Psoas muscle (tissue), 8 donors: ENCODE measurements around the gene SCLT1. TPM values are rescaled to one million over a fixed set of nuclear protein-coding genes. Genes with fewer than 3 reads are reported as not detected.
"Not testable (repeated sequence)": the region's sequence is repeated elsewhere in the genome, so short reads cannot be mapped to it uniquely, and the experiment has no call there.

Experiments
- ATAC-seq, 4 donors: fragments of 200-7000 bp; cut with Tn5 transposase; one replicate each; pipeline ENCODE4 v1.9.1; 2020; ENCODE audit warnings: moderate library complexity in 3 of 4, mild to moderate bottlenecking in 2 of 4
- DNase-seq, 2 donors: peaks; one replicate each; pipeline ENCODE4 v3.0.0-alpha.2; 2020
- H3K27ac ChIP-seq: fragments of 200-600 bp; one replicate; pipeline ENCODE4 v1.8.0; 2022
- H3K27me3 ChIP-seq, 3 donors: fragments of 200-600 bp in 1 of 3; one replicate each; pipeline versions ENCODE4 v1.6.1 to v1.8.0; 2013 to 2022; ENCODE audit warnings: low read length in 2 of 3, mild to moderate bottlenecking in 2 of 3, moderate library complexity in 1 of 3; ENCODE audit not compliant: insufficient read depth in 3 of 3
- H3K36me3 ChIP-seq, 2 donors: fragments of 200-600 bp in 1 of 2; one replicate each; pipeline versions ENCODE4 v1.6.1 to v1.8.0; 2013 to 2022; ENCODE audit warnings: low read depth in 1 of 2, mild to moderate bottlenecking in 1 of 2, moderate library complexity in 1 of 2; ENCODE audit not compliant: insufficient read depth in 1 of 2
- H3K4me1 ChIP-seq: fragments of 200-600 bp; one replicate; pipeline ENCODE4 v1.8.0; 2022
- H3K4me3 ChIP-seq: fragments of 200-600 bp; one replicate; pipeline ENCODE4 v1.8.0; 2022; ENCODE audit warnings: mild to moderate bottlenecking
- H3K9me3 ChIP-seq: fragments of 200-600 bp; one replicate; pipeline ENCODE4 v1.8.0; 2022
- WGBS, 3 donors: extraction: QIAGEN DNeasy Blood & Tissue Kit; methylation state at CpG; one replicate each; pipeline versions ENCODE4 v1.1.6 to v1.1.7; 2013; 5-methylcytosine and 5-hydroxymethylcytosine counted together
- intact Hi-C, 2 donors: fragments of 100-400 bp; cut with DNase I; formaldehyde crosslinking; loops; one replicate each; pipeline versions ENCODE4 v1.11.0 to v1.14.2; 2022
- polyA plus RNA-seq, 3 donors: library from polyadenylated mRNA; stranded (reverse); fragments of 200-250 nt; gene quantifications; one replicate each; pipeline ENCODE4 v1.2.3, GENCODE V29; 2013
- total RNA-seq, 4 donors: library from RNA; stranded (reverse); fragmentation: NEBNext Ultra II Directional in 2 of 4; extraction: Animal tissue kit (Norgen Biotek cat#: 25700) in 2 of 4; gene quantifications; one replicate each; pipeline versions ENCODE4 v1.2.1 to v1.2.4, GENCODE V29; 2021 to 2023
- TF ChIP-seq, protein P1 (sequence below): fragments of 200-600 bp; IDR thresholded peaks from one replicate; pipeline ENCODE4 v1.8.0; 2022; ENCODE audit warnings: antibody characterized with exemption
- donor health status: healthy with polysubstance abuse.
- donor health status: DM: no; HTN: no; CAD: no; lungs with moderate emphysema.
- donor health status: Bipolar disorder and iron deficiency.
- donor health status: healthy.
- donor health status: DM: yes; HTN: yes; CAD: no.
- donor health status: DM: no; HTN: no; CAD: no.
- donor health status: DM: no; HTN: no; CAD: no.
- donor health status: DM: yes; HTN: yes; CAD: no.

SCLT1 gene
- total and polyA plus RNA-seq, 7 donors: 1.1 to 5.3 (median 3.1) TPM

DNA sequence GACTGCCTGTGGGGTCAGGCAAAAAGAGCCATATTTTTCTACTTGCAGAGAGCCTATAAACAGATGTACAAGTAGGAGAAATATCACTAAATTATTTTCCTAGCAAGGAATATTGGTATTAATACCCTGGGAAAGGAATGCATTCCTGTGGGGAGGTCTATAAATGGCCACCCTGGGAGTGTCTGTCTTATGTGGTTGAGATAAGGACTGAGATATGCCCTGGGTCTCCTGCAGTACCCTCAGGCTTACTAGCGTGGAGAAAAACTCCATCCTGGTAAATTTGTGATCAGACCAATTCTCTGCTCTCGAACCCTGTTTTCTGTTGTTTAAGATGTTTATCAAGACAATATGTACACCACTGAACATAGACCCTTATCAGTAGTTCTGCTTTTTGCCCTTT lies 38.0 kb upstream of the SCLT1 start:
- Histone ChIP-seq H3K4me3 (no peak overlapping the region), H3K27ac (no peak overlapping the region), H3K9me3 (no peaks in the 10 kb centered on the region), H3K36me3 (no peaks in the 10 kb centered on the region), H3K27me3 (no peaks in the 10 kb centered on the region), H3K4me1 (no peaks in the 10 kb centered on the region)
- intact Hi-C loops: no loop called here
- 87 to 97% (median 89%) methylated on average over 2 of the region's 2 CpGs for WGBS, 3 donors
- no peak for DNase-seq
- no peak for ATAC-seq
- TF ChIP-seq, protein P1, sequence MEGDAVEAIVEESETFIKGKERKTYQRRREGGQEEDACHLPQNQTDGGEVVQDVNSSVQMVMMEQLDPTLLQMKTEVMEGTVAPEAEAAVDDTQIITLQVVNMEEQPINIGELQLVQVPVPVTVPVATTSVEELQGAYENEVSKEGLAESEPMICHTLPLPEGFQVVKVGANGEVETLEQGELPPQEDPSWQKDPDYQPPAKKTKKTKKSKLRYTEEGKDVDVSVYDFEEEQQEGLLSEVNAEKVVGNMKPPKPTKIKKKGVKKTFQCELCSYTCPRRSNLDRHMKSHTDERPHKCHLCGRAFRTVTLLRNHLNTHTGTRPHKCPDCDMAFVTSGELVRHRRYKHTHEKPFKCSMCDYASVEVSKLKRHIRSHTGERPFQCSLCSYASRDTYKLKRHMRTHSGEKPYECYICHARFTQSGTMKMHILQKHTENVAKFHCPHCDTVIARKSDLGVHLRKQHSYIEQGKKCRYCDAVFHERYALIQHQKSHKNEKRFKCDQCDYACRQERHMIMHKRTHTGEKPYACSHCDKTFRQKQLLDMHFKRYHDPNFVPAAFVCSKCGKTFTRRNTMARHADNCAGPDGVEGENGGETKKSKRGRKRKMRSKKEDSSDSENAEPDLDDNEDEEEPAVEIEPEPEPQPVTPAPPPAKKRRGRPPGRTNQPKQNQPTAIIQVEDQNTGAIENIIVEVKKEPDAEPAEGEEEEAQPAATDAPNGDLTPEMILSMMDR: no peak

DNA sequence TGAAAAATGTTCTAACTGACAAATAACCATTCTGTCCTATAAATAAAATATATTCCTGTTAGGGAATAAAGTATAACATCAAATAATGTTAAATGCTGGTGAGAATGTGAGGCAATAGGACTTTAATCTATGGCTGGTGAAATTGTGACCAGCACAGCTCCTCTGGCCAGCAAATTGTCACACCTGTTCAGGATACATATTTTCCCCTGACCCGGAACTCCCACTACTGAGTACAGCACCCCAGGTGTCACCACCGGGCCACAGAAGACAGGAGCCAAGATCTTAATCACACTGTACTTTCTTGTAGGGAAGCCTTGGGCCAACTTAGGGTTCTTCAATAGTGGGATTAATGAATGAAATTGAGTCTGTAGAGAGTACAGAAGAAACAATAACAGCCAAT lies 35.8 kb upstream of the SCLT1 start:
- DNase-seq (no peak), ATAC-seq (no peak)

DNA sequence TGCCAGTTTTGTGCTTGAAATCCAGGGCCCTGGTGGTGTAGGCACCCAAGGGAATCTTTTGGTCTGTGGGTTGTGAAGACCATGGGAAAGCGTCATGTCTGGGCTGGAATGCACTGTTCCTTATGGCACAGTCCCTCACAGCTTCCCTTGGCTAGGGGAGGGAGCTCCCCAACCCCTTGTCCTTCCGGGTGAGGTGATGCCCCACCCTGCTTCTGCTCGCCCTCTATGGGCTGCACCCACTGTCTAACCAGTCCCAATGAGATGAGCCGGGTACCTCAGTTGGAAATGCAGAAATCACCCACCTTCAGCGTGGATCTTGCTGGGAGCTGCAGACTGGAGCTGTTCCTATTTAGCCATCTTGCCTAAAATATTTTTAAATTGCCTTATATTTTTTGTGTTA lies 33.3 kb upstream of the SCLT1 start:
- H3K27me3 ChIP-seq, H3K9me3 ChIP-seq, ATAC-seq, H3K27ac ChIP-seq, H3K4me1 ChIP-seq, intact Hi-C loops, H3K4me3 ChIP-seq, H3K36me3 ChIP-seq, DNase-seq: not testable (repeated sequence)
- 89 to 95% (median 90%) methylated on average over 5 of the region's 5 CpGs for WGBS, 3 donors

More for the DNA sequence above, 35.8 kb upstream of the SCLT1 start:
- 48 to 65% (median 57%) methylated on average over 2 of the region's 2 CpGs for WGBS, 3 donors
- Histone ChIP-seq H3K27ac (no peak overlapping the region), H3K27me3 (no peaks in the 10 kb centered on the region), H3K4me1 (no peaks in the 10 kb centered on the region), H3K36me3 (no peaks in the 10 kb centered on the region), H3K4me3 (no peak overlapping the region), H3K9me3 (no peaks in the 10 kb centered on the region)
- intact Hi-C loops: no loop called here
- TF ChIP-seq, protein P1: no peak

DNA sequence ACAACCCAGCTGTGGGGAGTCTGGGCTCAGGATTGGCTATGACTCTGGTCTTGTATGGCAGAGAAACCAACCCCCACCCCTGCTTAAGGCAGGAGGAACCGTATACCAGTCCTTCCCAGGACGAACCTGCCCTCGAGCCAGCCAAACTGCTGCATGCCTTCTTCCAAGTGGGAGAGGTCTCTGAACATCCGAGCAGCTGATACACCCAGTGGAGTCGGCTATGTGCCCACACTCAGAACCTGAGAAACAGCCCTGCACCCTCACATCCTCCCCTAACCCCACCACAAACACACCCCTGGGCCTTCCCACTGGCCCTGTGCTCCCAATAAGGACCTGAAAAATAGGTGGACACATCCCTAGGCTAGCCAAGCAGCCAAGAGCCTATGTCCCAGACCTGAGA lies 24.4 kb upstream of the SCLT1 start:
- no peaks in the 10 kb centered on the region for H3K27me3 ChIP-seq
- H3K4me1 ChIP-seq: no peaks in the 10 kb centered on the region
- TF ChIP-seq, protein P1: no peak
- ATAC-seq (no peak), DNase-seq (no peak)
- no peak overlapping the region for H3K4me3 ChIP-seq
- H3K36me3 ChIP-seq: no peaks in the 10 kb centered on the region
- 87 to 97% (median 93%) methylated on average over 5 of the region's 5 CpGs for WGBS, 3 donors
- no peak overlapping the region for H3K27ac ChIP-seq
- intact Hi-C loops: no loop called here
- no peaks in the 10 kb centered on the region for H3K9me3 ChIP-seq

DNA sequence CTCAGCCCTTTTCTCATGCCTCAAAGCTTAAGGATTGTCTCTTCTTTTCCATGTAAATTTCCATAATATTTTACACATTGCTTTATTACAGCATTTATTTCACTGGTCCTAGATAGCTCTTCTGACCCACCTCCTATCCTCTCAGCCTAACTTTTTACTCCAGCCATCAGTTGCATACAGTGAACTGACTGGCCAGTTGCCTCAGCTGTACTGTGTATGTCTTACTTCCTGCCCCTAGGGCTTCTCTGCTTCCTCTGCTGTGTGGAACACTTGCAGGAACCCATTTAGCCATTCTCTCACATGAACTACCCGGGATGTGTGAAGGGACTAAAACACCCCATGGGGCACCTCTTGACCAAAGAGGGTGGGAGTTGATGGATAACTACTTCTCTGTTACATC lies 20.6 kb upstream of the SCLT1 start:
- no peak for DNase-seq
- no peak for ATAC-seq
- 52 to 65% (median 53%) methylated on average over 1 of the region's 1 CpG for WGBS, 3 donors
- Histone ChIP-seq H3K27ac (no peak overlapping the region), H3K4me3 (no peak overlapping the region), H3K36me3 (peaks cover 0 to 14% of the 10 kb centered on the region in 2 donors), H3K4me1 (no peaks in the 10 kb centered on the region), H3K27me3 (no peaks in the 10 kb centered on the region), H3K9me3 (no peaks in the 10 kb centered on the region)
- intact Hi-C loops: no loop called here
- TF ChIP-seq, protein P1: no peak
